Activated T-cell treated with anti-CD3 and anti-CD28 coated beads, Interleukin-2, amount 50 U/mL, for 1 hour (primary cell): Measurements from ENCODE around the gene METTL14.

Experiments
- DNase-seq: peaks from one replicate; pipeline ENCODE4 v3.0.0-alpha.2; 2020

Gene METTL14

DNA sequence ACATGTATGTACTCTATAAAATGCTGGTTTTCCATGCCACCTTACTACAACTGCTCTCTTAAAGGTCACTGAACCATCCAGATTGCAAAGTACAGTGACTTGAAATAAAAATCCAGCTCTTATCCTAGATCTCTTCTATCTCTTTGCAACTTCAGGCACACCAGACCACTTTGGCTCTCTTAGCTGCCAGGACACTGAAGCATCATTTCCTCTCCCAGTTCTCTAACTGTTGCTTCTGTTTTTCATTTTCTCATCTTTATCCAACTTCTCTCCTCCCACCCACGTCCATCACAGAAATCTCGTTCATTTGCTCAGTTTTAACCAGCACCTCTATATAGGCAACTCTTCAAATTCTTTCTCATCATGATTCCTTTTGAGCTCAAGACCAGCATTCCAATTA is 74.3 kb downstream of the METTL14 start:
- no peak for DNase-seq

DNA sequence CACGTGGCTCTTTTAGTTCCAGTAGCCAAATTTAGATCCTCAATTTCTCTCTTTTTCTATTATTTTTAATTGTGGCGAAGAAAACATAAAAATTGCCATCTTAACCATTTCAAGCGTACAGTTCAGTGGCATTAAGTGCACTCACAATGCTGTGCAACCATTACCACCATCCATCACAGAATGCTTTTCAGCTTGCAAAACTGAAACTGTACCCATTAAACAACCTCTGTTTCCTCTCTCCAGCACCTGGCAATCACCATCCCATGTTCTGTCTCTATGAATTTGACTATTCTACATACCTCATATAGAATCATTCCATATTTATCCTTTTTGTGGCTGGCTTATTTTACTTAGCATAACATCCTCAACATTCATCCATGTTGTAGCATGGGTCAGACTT is 74.9 kb downstream of the METTL14 start:
- DNase-seq, result no peak

DNA sequence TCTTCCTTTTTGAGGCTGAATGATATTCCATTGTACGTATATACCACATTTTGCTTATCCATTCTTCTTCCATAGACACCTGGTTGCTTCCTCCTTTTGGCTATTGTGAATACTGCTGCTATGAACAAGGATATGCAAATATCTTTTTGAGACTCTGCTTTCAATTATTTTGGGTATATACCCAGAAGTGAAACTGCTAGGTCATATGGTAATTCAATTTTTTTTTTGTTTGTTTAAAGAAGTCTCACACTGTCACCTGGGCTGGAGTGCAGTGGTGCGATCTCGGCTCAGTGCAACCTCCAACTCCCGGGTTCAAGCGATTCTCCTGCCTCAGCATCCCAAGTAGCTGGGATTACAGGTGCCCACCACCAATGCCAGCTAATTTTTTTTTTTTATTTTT is 75.3 kb downstream of the METTL14 start:
- DNase-seq, result no peak

DNA sequence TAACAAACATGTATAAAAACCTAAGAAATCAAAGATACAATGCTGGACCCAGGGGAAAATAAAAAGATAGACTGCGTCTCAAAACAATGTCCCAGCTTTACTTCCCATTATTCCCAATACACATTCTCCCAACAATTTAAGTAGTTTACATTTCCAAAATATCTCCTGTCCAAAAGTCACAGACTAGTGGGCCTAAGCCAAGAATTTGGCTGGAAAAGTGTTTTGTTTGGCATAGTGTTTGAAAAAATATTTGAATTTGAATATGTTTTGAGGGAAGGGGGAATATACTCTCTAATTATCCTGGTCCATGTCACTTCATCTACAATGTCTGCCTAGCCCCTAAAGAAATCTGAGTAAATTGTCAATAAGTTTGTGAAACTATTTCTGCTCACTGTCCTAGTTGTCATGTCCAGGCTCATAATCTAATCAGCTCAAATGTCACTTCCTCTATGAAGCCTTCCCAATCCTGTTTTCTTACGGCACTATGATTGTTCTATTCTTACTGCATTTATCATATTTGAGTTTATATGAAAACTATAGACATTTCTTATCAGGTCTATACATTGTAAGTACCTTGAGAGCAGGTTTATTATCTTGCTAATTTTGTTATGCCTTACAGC is 76.3 kb downstream of the METTL14 start:
- DNase-seq, result no peak

DNA sequence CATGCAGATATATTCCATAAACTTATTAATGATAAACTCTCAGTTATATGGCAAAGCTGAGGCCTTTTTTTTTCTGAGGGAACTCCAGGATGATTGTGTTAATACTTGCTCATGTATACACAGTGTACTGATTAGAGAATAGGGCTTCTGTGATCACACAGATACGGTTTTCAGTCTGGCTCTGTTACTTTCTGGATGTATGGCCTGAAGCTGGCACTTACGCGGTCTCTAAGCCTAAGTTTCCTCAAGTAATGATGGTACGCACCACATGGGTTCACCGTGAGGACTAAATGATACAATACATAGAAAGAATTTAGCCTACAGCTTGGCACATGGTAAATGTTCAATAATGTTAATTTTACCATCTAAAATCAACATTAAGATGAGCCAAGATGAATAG is 77.0 kb downstream of the METTL14 start:
- DNase-seq, result no peak

GRCh38 chr4:118762730-118763477 is 77.7 kb downstream of the METTL14 start:
- DNase-seq, result no peak
